GM19395 (cell line): ENCODE results near the gene MYO5C.
A peak's percentile ranks its signal among the peaks of the same experiment; 100 is the strongest.
"Not testable (repeated sequence)": the region's sequence is repeated elsewhere in the genome, so short reads cannot be mapped to it uniquely, and the experiment has no call there.

Source experiments
- ATAC-seq: cut with Tn5 transposase; IDR thresholded peaks from one replicate; pipeline ENCODE4 v1.9.1; 2021; ENCODE audit warnings: mild to moderate bottlenecking, moderate library complexity; ENCODE audit not compliant: unreplicated experiment

The MYO5C gene

GRCh38 chr15:52307847-52308246 is 12.2 kb upstream of the MYO5C start:
- no peak for ATAC-seq

DNA sequence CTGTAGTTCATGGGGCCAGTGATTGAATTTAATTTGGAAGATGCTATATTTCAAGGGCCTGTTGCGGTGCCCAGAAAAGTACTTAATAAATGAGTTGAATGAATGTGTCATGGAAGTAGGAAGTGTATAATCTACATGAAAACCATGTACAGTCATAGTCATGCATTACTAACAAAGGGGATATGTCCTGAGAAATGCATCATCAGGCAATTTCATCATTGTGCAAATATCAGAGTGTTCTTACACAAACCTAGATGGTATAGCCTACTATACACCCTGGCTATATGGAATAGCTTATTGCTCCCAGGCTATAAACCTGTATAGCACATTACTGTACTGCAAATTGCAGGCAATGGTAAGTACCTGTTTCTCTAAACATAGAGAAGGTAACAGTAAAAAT is 10.7 kb upstream of the MYO5C start:
- ATAC-seq, result no peak

- no peak for ATAC-seq
These were observed 7.6 kb upstream of the MYO5C start for GRCh38 chr15:52303093-52303772.

DNA sequence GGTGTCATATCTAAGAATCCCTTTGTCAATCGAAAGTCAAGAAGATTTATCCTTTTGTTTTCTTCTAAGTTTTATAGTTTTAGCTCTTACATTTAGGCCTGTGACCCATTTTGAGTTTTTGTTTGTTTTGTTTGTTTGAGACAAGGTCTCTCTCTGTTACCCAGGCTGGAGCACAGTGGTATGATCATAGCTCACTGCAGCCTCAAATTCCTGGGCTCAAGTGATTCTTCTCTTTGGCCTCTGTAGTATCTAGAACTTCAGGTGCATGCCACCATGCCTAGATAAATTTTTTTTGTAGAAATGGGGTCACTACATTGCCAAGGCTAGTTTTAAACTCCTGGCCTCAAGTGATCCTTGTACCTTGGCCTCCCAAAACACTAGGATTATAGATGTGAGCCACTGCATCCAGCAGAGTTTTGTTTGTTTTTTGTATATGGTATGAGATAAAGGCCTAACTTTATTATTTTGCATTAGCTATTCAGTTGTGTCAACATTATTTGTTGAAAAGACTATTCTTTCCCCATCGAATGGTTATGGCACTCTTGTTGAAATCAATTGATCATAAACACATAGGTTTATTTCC is 5.8 kb upstream of the MYO5C start:
- no peak for ATAC-seq

DNA sequence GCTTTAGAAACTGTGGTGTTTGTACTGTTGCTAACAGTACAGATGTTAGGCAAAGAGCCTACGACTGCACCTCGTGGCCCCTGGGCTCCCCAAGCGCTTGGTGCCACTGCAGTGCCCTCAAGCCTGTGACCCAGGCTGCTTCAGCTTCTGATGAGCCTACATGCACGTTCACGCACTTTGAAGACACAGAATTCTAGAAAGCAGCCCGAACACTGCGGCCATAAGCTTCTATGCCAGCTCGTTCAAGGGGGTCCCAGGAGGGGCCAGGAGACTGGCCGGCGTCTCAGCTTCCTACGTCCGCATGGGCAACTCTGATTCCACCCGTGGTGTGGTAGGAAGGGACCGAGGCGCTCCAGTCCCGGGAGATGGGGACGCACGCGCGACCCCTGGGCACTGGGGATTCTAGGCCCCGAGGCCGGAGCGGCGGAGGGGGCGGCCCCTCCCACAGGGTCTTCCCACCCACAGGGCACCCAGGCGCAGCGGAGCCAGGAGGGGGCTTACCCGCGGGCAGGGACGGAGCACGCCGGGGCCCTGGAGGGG is 653 bp downstream of the MYO5C start:
- ATAC-seq, result no peak

DNA sequence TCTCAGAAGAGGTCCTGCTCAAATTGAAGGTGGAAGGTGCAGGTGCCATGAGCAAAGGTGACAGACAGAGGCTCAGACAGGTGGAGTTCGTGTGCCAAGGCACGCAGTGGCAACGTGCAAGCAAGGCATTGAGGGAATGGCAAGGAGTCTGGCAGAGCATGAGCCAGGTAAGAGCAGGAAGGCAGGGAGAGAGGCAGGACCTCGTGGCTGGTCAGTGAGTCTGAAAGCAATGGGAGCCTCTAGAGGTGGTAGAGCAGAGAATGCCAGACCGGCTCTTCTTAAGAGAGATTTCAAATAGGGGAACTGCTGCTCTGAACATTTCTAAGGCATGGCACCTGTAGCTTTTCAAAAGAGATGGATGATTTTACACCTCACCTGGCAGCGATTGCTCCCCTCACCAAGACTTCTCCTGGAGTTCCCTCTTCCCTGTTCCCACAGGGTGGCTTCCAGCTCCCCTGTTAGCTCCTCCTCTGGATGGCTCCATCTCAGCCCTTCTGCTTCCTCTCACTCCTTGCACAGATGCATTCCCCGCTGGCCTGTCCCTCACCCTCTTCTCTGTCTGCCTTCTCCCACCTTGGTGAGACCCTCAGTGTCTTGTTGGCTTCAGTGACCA is 2.7 kb downstream of the MYO5C start:
- no peak for ATAC-seq

- no peak for ATAC-seq
These were observed 4.4 kb downstream of the MYO5C start for GRCh38 chr15:52291204-52291603.

DNA sequence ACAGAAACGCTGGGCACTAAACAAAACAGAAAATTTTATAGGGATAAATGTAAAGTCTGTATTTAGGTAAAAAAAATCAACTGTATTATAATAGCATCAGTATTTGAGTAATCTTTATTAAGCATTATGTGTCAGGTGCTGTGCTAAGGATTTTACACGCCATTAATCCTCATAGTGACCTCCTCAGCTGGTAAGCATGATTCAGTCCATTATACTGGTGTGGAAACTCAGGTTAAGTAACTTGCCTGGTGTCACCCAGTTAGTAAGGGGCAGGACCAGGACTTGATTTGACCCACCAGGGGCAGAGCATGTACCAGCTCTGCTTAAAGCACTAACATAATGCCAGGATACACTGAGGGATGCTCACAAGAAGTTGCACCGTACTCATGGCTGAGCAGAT is 4.8 kb downstream of the MYO5C start:
- ATAC-seq, result no peak

DNA sequence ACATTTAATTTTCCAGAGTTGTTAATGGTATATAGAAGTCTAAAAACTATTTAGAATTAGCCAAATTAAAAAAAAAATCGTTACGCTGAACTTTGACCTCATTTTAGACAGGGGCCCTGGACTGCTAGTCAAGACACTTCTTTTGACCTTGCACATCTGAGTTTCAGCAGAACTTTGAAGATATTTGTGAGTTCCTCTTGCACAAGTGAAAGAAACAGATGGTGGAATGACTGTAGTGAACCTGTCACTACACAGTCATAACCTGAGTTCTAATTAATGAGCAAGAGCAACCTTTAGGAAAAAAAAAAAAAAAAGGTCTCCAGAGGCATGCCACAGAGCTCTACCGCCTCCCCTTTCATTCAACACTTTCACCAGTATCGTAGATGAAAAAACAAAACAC is 5.3 kb downstream of the MYO5C start:
- ATAC-seq, result peak; percentile 56

GRCh38 chr15:52289629-52290081 is 5.9 kb downstream of the MYO5C start:
- no peak for ATAC-seq

DNA sequence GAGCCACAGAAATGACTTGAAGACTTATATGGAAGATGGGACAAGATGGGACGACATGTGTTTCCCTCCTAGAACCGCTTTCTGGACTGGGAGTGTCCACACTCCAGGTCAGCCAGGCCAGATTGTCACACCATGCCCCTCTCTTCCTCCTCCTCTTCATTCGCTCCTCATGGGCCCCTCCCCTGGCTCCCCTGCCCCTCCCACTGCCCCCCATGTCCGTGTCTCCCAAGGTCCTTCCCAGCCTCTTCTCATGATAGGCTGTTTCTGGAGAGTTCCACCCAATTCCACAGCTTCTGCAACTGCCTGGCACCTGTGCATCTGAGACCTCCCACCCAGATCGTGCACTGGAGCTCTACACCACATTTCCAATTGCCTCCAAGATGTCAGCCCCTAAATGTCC is 6.6 kb downstream of the MYO5C start:
- no peak for ATAC-seq

DNA sequence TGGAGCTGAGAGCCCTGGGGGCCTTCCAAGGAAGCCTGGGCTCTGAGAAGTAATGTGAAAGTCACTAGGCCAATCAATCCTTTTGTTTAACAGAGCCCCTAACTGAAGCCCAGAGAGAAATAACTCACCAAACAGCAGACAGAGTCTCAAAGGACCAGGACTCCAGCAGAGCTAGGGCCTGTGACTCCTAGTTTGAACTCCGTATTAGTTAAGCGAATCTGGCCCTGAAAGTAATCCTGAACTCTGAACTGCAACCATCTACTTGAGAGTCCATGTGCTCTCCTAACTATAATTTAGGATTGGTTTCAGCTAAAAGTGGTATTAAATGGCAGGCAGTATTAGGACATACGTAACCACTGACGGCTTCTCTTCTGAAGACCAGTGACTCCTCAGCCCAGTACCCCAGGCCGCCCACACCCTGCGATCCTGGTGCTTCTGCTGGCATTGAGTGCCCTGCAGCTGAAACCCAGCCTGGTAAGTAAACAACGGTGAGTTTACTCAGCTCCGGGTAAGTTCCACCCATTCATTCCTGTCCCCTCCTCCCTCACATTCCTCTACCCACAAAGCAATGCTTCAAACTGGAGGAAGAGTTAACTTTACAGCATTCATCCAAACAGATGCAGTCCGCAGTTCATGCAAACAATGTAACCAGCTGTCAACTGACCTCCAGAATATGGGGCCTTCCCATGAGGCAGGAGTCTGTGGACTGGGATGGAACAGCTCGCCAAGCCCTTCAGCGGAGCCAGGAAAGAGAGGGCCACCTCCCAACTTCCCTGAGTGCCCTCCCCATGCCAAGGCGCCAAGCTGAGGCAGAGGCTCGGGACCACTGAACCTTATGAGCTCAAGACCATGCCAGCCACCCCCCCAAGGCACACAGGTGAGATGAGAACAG is 7.3 kb downstream of the MYO5C start:
- no peak for ATAC-seq

DNA sequence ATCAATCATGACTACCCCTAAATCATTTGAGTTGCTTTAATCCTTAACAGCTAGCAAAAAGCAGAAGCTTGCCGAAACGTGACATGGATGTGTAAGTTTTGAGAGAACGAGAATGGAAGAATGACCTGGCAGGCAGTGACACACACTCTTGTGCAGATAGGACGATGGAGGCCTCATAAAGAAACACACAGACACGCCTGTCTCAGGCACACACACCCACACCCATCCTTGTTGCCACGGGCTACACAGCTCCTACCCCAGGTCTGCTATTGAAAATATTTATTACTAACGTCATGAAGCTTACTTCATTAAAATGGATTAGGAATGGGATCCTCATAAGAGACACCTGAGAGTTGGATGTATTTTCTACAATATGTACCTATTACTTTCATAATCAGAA is 8.5 kb downstream of the MYO5C start:
- ATAC-seq, result no peak

DNA sequence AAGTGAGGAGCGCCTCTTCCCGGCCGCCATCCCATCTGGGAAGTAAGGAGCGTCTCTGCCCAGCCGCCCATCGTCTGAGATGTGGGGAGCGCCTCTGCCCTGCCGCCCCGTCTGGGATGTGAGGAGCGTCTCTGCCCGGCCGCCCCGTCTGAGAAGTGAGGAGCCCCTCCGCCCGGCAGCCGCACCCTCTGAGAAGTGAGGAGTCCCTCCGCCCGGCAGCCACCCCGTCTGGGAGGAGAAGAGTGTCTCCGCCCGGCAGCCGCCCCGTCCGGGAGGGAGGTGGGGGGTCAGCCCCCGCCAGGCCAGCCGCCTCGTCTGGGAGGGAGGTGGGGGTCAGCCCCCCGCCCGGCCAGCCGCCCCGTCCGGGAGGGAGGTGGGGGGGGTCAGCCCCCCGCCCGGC is 9.7 kb downstream of the MYO5C start:
- ATAC-seq, result not testable (repeated sequence)

- no peak for ATAC-seq
These were observed 11.4 kb downstream of the MYO5C start for GRCh38 chr15:52284164-52284563.

- ATAC-seq, result no peak
These were observed 12.3 kb downstream of the MYO5C start for GRCh38 chr15:52283281-52283680.

DNA sequence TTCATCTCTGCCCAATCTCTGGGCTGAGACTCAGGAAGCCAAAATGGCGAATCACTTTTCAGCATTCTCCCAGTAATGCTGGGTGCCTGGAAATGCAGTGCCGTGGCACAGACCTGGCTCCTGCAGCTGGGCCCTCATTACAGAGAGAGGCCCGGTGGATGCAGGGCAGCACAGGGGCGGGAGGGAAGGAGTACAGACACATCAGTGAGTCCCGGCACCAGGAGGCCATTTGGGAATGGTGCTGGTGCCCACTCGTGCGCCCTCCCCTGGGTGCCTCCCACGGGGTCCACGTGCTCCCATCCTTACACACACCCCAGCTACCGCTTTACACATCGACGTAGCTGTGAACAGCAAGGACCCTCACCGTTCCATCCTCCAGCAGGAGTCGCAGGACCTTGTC is 13.2 kb downstream of the MYO5C start:
- ATAC-seq, result no peak

DNA sequence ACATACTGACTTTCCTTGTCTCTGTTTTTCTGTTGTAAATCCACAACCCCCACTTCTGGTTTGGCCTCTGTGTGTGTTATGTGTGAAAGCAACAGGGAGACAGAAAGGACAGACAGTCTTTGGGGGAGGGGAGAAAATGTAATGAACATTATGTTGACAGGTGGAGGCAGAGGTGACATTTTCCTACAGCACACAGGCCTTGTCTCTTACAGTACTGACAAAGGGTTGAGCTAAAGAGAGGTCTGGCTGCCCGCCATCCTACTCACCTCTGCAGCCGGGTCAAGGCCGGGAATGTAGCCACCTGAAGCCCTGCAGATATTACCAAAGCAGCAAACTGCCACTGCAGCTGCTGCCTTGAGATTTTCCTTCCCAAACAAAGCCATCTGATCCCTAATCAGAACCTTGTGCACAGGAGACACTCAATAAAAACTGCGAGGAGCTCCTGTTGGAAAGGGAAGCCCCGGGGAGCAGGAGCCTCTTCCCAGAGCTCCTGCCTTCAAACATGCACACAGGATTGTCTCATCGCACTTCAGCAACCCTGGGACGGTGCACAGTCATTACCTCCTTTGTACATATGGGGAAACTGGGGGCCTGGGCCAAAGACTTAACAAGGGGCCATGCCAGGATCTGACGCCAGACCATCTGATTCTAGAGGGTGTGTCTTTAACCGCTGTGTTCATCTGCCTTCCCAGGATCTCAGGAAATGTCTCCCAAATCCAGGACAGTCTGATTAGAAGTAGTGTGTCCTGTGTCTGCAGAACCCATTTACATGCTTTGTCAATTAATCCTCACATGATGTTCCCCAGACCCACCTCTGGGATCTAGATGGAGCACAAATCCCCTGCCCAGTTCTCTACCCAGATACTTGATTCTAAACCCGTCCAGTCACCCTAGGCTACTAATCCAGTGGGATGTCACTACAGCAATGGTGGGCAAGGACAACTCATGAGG is 14.2 kb downstream of the MYO5C start:
- ATAC-seq, result no peak

GRCh38 chr15:52280326-52281084 is 15.1 kb downstream of the MYO5C start:
- no peak for ATAC-seq
